CD4-positive, alpha-beta T cell (primary cell): ENCODE measurements around the gene PAAF1. TPM values are rescaled to one million over a fixed set of nuclear protein-coding genes. Genes with fewer than 3 reads are reported as not detected.

Source experiments
- ATAC-seq: fragments of 200-7000 bp; cut with Tn5 transposase; one replicate; pipeline ENCODE4 v1.10.0; 2022; ENCODE audit warnings: mild to moderate bottlenecking; ENCODE audit not compliant: poor library complexity
- CTCF ChIA-PET: fragments of 350-600 bp; sonication (Branson Sonifier 250); formaldehyde crosslinking; loops from one replicate; lab custom pipeline; 2021; ENCODE audit warnings: antibody characterized with exemption, inconsistent platforms; lab: Charles Lee
- POLR2A ChIA-PET: fragments of 350-600 bp; sonication (Branson Sonifier 250); formaldehyde crosslinking; loops from one replicate; lab custom pipeline; 2021; ENCODE audit warnings: antibody characterized with exemption, inconsistent platforms; lab: Charles Lee
- DNase-seq, 14 experiments: peaks; one replicate each; pipeline ENCODE4 v3.0.0-alpha.2; 2013 to 2020; ENCODE audit warnings: mixed read lengths in 2 of 14
- H3K27ac ChIP-seq, 2 donors: one replicate each; pipeline versions ENCODE4 v1.5.1 to v1.7.0; 2013; ENCODE audit warnings: low read length in 2 of 2, low read depth in 1 of 2, mild to moderate bottlenecking in 1 of 2
- H3K27me3 ChIP-seq, 2 experiments: 1 replicate in 1 of 2; 2 replicates in 1 of 2; pipeline versions ENCODE4 v1.6.1 to v1.7.0; 2013; ENCODE audit warnings: low read length in 2 of 2, control low read depth in 1 of 2, mild to moderate bottlenecking in 1 of 2, moderate library complexity in 1 of 2; ENCODE audit not compliant: insufficient read depth in 2 of 2, control insufficient read depth in 1 of 2
- H3K36me3 ChIP-seq: one replicate; pipeline ENCODE4 v1.6.1; 2013; ENCODE audit warnings: low read length, control low read depth; ENCODE audit not compliant: insufficient read depth
- H3K4me1 ChIP-seq: one replicate; pipeline ENCODE4 v1.6.1; 2013; ENCODE audit warnings: low read length, control low read depth; ENCODE audit not compliant: insufficient read depth
- H3K4me3 ChIP-seq: one replicate; pipeline ENCODE4 v1.5.1; 2013; ENCODE audit warnings: mild to moderate bottlenecking, low read length, moderate library complexity
- H3K9me3 ChIP-seq, 2 experiments: 1 replicate in 1 of 2; 2 replicates in 1 of 2; pipeline versions ENCODE4 v1.6.1 to v1.7.0; 2013; ENCODE audit warnings: low read length in 2 of 2, mild to moderate bottlenecking in 2 of 2, control low read depth in 1 of 2, moderate library complexity in 1 of 2; ENCODE audit not compliant: control insufficient read depth in 1 of 2, insufficient read depth in 1 of 2
- H3K27ac Mint-ChIP-seq: one replicate; pipeline ENCODE4 v1.8.0; 2020; ENCODE audit warnings: mixed read lengths
- H3K27me3 Mint-ChIP-seq: one replicate; pipeline ENCODE4 v1.8.0; 2021; ENCODE audit warnings: mixed read lengths
- H3K36me3 Mint-ChIP-seq: one replicate; pipeline ENCODE4 v1.8.0; 2021; ENCODE audit warnings: low read depth, mixed read lengths
- H3K4me1 Mint-ChIP-seq: one replicate; pipeline ENCODE4 v1.8.0; 2021; ENCODE audit warnings: low read depth, mixed read lengths
- H3K4me3 Mint-ChIP-seq: one replicate; pipeline ENCODE4 v1.8.0; 2020; ENCODE audit warnings: mild to moderate bottlenecking, mixed read lengths
- H3K9me3 Mint-ChIP-seq: one replicate; pipeline ENCODE4 v1.8.0; 2020; ENCODE audit warnings: mixed read lengths
- intact Hi-C, 2 experiments: fragments of 100-400 bp; cut with DNase I in 1 of 2; cut with micrococcal nuclease in 1 of 2; formaldehyde crosslinking; loops; one replicate each; pipeline versions ENCODE4 v1.15.1 to v1.9.0; 2023 to 2025; cut with DNase I, micrococcal nuclease
- total RNA-seq, 174 experiments: library from RNA in 2 of 174; stranded (reverse) in 2 of 174; gene quantifications; one replicate each; pipeline ENCODE4 v1.2.3 and lab custom pipeline; 2021 to 2026
- TF ChIP-seq, protein P1 (sequence below): fragments of 200-600 bp; IDR thresholded peaks from one replicate; pipeline ENCODE4 v1.8.0; 2022; ENCODE audit warnings: antibody characterized with exemption, mild to moderate bottlenecking

Gene PAAF1
- total RNA-seq, 2 experiments from 2014 or later = 6.2 to 7.6 TPM

DNA sequence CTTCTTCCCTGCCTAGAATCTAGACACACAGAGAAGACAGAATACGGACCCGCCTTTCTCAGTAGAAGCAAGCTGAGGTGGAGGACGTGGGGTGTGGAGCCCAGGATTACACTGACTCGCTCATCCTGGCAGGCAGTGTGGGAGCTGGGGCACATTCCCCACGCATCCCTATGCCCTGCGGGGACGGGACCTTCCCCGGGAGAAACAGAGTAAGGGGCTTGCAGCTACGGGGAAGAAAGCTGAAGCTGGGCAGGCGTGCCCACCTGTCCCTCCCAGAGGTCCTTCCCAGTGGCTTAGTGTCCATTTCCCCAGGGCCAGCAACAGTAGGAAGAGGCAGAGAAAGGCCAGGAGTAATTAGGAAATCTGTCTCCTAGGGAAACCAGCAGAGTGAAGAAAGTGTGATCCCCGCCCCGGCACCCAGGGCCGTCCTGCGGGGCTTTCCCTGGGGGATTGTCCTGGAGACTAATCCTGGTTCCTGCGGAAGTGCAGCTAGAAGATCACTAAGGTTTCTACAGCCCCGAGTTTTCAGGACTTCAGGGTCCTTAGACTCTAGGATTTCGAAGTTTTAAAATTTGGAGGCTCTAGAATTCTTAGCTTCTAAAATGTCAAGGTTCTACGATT is 81.8 kb downstream of the PAAF1 start:
- Histone ChIP-seq H3K36me3 (no peaks in the 10 kb centered on the region), H3K4me1 (peaks cover 3% of the 10 kb centered on the region), H3K4me3 (no peak overlapping the region), H3K27me3 (no peaks in the 10 kb centered on the region), H3K9me3 (no peaks in the 10 kb centered on the region), H3K27ac (no peak overlapping the region)
- DNase-seq (no peak), ATAC-seq (no peak)
- POLR2A ChIA-PET = interaction anchor here (0.6 to 1.1 kb wide), 2 partner anchors 8 to 1412 kb away, joined by 3 to 5 read pairs; no protein-coding TSS in a partner anchor
- Mint-ChIP-seq H3K4me1 (peaks cover 5% of the 10 kb centered on the region), H3K4me3 (no peak overlapping the region), H3K36me3 (no peaks in the 10 kb centered on the region), H3K27me3 (peaks cover 15% of the 10 kb centered on the region), H3K27ac (no peak overlapping the region), H3K9me3 (no peaks in the 10 kb centered on the region)
- intact Hi-C loops = no loop called here
- CTCF ChIA-PET = no interaction called here
- TF ChIP-seq, protein P1, sequence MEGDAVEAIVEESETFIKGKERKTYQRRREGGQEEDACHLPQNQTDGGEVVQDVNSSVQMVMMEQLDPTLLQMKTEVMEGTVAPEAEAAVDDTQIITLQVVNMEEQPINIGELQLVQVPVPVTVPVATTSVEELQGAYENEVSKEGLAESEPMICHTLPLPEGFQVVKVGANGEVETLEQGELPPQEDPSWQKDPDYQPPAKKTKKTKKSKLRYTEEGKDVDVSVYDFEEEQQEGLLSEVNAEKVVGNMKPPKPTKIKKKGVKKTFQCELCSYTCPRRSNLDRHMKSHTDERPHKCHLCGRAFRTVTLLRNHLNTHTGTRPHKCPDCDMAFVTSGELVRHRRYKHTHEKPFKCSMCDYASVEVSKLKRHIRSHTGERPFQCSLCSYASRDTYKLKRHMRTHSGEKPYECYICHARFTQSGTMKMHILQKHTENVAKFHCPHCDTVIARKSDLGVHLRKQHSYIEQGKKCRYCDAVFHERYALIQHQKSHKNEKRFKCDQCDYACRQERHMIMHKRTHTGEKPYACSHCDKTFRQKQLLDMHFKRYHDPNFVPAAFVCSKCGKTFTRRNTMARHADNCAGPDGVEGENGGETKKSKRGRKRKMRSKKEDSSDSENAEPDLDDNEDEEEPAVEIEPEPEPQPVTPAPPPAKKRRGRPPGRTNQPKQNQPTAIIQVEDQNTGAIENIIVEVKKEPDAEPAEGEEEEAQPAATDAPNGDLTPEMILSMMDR = no peak

DNA sequence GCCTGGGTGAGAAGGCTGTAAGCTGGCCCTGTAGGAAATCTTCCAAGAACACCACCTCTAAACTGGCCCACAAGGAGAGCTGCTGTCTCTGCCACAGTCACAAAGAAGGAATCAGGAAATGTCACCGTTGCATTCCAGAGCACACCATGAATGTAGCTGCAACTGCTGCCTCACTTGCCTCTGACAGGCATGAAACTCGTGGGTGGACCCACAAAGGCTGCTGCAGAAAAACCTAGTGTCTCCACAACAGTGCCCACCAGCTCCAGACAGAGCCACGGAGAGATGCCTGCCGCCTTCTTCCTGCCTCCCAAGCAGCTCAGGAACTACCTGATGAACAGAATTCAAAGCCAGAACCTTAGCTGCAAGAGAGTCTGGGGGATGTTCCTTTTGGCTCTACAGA is 84.5 kb downstream of the PAAF1 start:
- H3K36me3 Mint-ChIP-seq = no peaks in the 10 kb centered on the region
- H3K4me3 ChIP-seq = no peak overlapping the region
- peaks cover 26% of the 10 kb centered on the region for H3K4me1 Mint-ChIP-seq
- no peak overlapping the region for H3K27ac Mint-ChIP-seq
- peaks cover 27% of the 10 kb centered on the region for H3K4me1 ChIP-seq
- H3K27me3 Mint-ChIP-seq = peaks cover 9% of the 10 kb centered on the region
- no peaks in the 10 kb centered on the region for H3K9me3 Mint-ChIP-seq
- no peak overlapping the region for H3K4me3 Mint-ChIP-seq
- ATAC-seq = no peak
- CTCF ChIA-PET = no interaction called here
- no peak for DNase-seq
- POLR2A ChIA-PET = no interaction called here
- no peaks in the 10 kb centered on the region for H3K9me3 ChIP-seq
- no peak overlapping the region for H3K27ac ChIP-seq
- intact Hi-C loops = loop anchor here in 1 of 2 experiments (5.0 to 10.0 kb wide), 2 partner anchors 211 to 363 kb away; partner anchors contain the start of genes C2CD3 and PPME1
- TF ChIP-seq, protein P1 = no peak
- no peaks in the 10 kb centered on the region for H3K36me3 ChIP-seq
- H3K27me3 ChIP-seq = no peaks in the 10 kb centered on the region

DNA sequence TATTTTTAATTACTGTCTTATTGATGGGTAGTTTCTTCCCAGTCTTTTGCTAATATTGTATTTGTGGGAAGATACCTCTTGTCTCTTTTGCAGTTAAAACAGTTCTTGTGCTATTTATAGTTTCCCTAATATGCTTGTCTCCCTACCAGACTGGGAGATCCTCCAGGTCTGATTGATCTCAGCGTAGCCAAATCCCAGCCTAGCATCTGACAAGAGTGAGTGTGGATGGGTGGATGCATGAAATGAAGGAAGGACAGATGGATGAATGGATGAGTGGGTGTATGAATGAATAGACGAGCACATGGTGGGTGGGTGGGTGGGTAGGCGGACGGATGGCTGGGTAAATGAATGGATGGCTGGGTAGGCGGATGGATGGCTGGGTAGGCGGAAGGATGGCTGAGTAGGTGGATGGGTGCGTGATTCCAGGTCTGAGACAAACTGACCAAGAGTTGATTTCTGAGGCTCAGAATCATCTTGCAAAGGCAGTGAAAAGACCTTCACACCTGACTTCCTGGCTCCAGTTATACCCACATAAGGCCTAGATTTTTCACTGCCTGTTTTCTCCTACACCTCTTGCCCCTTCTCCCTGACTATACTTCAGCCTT is 85.4 kb downstream of the PAAF1 start:
- no peaks in the 10 kb centered on the region for H3K9me3 ChIP-seq
- no peak overlapping the region for H3K27ac Mint-ChIP-seq
- H3K27ac ChIP-seq = no peak overlapping the region
- H3K4me1 ChIP-seq = peaks cover 34% of the 10 kb centered on the region
- intact Hi-C loops = loop anchor here in 1 of 2 experiments (5.0 to 10.0 kb wide), 2 partner anchors 210 to 363 kb away; partner anchors contain the start of genes C2CD3 and PPME1
- no peaks in the 10 kb centered on the region for H3K36me3 Mint-ChIP-seq
- H3K4me1 Mint-ChIP-seq = peaks cover 27% of the 10 kb centered on the region
- H3K4me3 Mint-ChIP-seq = no peak overlapping the region
- no peaks in the 10 kb centered on the region for H3K27me3 ChIP-seq
- ATAC-seq (no peak), DNase-seq (no peak)
- CTCF ChIA-PET = interaction anchor here (0.7 kb wide), 1 partner anchor 78 kb away, joined by 3 read pairs; no protein-coding TSS in a partner anchor
- POLR2A ChIA-PET = no interaction called here
- no peaks in the 10 kb centered on the region for H3K9me3 Mint-ChIP-seq
- TF ChIP-seq, protein P1 = no peak
- H3K27me3 Mint-ChIP-seq = peaks cover 4% of the 10 kb centered on the region
- H3K36me3 ChIP-seq = no peaks in the 10 kb centered on the region
- H3K4me3 ChIP-seq = no peak overlapping the region
